Measurements from ENCODE around the gene PHF13.

DNA sequence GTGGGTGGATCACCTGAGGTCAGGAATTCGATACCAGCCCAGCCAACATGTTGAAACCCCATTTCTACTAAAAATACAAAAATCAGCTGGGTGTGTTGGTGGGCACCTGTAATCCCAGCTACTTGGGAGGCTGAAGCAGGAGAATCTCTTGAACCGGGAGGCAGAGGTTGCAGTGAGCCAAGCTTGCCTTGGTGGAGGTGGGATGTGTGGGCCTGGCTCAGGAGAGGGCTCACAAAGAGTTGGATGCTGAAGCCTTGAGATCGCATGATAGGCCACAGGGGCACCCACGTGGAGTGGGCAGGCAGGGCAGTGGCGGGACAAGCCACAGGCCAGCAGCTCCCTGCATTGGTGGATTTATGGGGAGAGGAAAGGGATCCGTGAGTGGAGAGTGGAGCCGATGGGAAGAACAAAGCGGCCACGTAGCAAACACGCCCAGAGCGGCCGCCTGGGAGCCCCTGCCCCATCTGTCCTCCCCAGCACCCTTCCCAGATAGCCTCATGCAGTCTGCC lies 15.5 kb downstream of the PHF13 start:
- no peak for TF ChIP-seq POLR2A (IDR thresholded peaks at IDR 0.05; ENCODE audit: extremely low read depth, insufficient read length)
- TF ChIP-seq, protein P1, sequence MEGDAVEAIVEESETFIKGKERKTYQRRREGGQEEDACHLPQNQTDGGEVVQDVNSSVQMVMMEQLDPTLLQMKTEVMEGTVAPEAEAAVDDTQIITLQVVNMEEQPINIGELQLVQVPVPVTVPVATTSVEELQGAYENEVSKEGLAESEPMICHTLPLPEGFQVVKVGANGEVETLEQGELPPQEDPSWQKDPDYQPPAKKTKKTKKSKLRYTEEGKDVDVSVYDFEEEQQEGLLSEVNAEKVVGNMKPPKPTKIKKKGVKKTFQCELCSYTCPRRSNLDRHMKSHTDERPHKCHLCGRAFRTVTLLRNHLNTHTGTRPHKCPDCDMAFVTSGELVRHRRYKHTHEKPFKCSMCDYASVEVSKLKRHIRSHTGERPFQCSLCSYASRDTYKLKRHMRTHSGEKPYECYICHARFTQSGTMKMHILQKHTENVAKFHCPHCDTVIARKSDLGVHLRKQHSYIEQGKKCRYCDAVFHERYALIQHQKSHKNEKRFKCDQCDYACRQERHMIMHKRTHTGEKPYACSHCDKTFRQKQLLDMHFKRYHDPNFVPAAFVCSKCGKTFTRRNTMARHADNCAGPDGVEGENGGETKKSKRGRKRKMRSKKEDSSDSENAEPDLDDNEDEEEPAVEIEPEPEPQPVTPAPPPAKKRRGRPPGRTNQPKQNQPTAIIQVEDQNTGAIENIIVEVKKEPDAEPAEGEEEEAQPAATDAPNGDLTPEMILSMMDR (IDR thresholded peaks at IDR 0.05; ENCODE audit: low read depth, low read length) = no peak
- TF ChIP-seq, protein P2, sequence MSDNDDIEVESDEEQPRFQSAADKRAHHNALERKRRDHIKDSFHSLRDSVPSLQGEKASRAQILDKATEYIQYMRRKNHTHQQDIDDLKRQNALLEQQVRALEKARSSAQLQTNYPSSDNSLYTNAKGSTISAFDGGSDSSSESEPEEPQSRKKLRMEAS (IDR thresholded peaks at IDR 0.05; ENCODE audit: low read depth, low read length) = no peak
- TF ChIP-seq MYC (IDR thresholded peaks at IDR 0.05; ENCODE audit: low read depth, low read length) = no peak
